Neuronal stem cell (in vitro differentiated cells): ENCODE data around the gene KCTD15.

Source experiments
- DNase-seq: peaks from one replicate; pipeline ENCODE4 v3.0.0-alpha.2; 2013; ENCODE audit warnings: low spot score
- H2AFZ ChIP-seq: one replicate; pipeline ENCODE4 v1.6.1; 2013; ENCODE audit warnings: mild to moderate bottlenecking, low read length, inconsistent platforms
- H2AK5ac ChIP-seq: 2 replicates; pipeline ENCODE4 v1.6.1; 2013; ENCODE audit warnings: low read depth, mild to moderate bottlenecking, inconsistent platforms, low read length, moderate library complexity, mixed read lengths
- H2BK120ac ChIP-seq: 2 replicates; pipeline ENCODE4 v1.6.1; 2013; ENCODE audit warnings: low read depth, mild to moderate bottlenecking, inconsistent platforms, low read length, moderate library complexity, mixed read lengths
- H2BK12ac ChIP-seq: one replicate; pipeline ENCODE4 v1.6.1; 2013; ENCODE audit warnings: low read length, inconsistent platforms
- H2BK15ac ChIP-seq: 2 replicates; pipeline ENCODE4 v1.6.1; 2013; ENCODE audit warnings: mild to moderate bottlenecking, low read length, inconsistent platforms, mixed read lengths
- H2BK5ac ChIP-seq: one replicate; pipeline ENCODE4 v1.6.1; 2013; ENCODE audit warnings: inconsistent platforms, mild to moderate bottlenecking, low read length, moderate library complexity
- H3K14ac ChIP-seq: one replicate; pipeline ENCODE4 v1.6.1; 2013; ENCODE audit warnings: low read length, inconsistent platforms
- H3K18ac ChIP-seq: 2 replicates; pipeline ENCODE4 v1.6.1; 2013; ENCODE audit warnings: low read length, inconsistent platforms
- H3K23ac ChIP-seq: 2 replicates; pipeline ENCODE4 v1.6.1; 2013; ENCODE audit warnings: low read depth, mild to moderate bottlenecking, mixed read lengths, low read length, inconsistent platforms; ENCODE audit not compliant: poor library complexity
- H3K27ac ChIP-seq: replicated peaks from 3 replicates; pipeline ENCODE4 v1.5.1; 2013; ENCODE audit warnings: low read length, inconsistent platforms
- H3K27me3 ChIP-seq, 3 experiments: 2 replicates each; pipeline ENCODE4 v1.6.1; 2013; ENCODE audit warnings: low read length in 3 of 3, mild to moderate bottlenecking in 2 of 3, inconsistent platforms in 1 of 3, low read depth in 1 of 3, mixed read lengths in 1 of 3, moderate library complexity in 1 of 3; ENCODE audit not compliant: control insufficient read depth in 3 of 3, insufficient read depth in 3 of 3
- H3K36me3 ChIP-seq, 2 donors: replicated peaks in 1 of 2; 2 replicates each; pipeline ENCODE4 v1.6.1; 2013; ENCODE audit warnings: low read length in 2 of 2; ENCODE audit not compliant: control insufficient read depth in 2 of 2, insufficient read depth in 2 of 2
- H3K4ac ChIP-seq: 2 replicates; pipeline ENCODE4 v1.6.1; 2013; ENCODE audit warnings: inconsistent platforms, mild to moderate bottlenecking, low read length, moderate library complexity
- H3K4me1 ChIP-seq, 2 donors: 1 replicate in 1 of 2; 2 replicates in 1 of 2; pipeline ENCODE4 v1.6.1; 2013; ENCODE audit warnings: low read length in 2 of 2, low read depth in 1 of 2; ENCODE audit not compliant: control insufficient read depth in 2 of 2, insufficient read depth in 1 of 2
- H3K4me2 ChIP-seq: one replicate; pipeline ENCODE4 v1.6.1; 2013; ENCODE audit warnings: mild to moderate bottlenecking, low read length, inconsistent platforms; ENCODE audit not compliant: insufficient read depth, poor library complexity, severe bottlenecking
- H3K4me3 ChIP-seq, 2 donors: 2 replicates each; pipeline ENCODE4 v1.5.1; 2013; ENCODE audit warnings: low read length in 2 of 2, mild to moderate bottlenecking in 2 of 2, inconsistent platforms in 1 of 2, moderate library complexity in 1 of 2
- H3K79me1 ChIP-seq: one replicate; pipeline ENCODE4 v1.6.1; 2013; ENCODE audit warnings: low read depth, mild to moderate bottlenecking, inconsistent platforms, low read length, moderate library complexity
- H3K9ac ChIP-seq: one replicate; pipeline ENCODE4 v1.6.1; 2013; ENCODE audit warnings: mild to moderate bottlenecking, low read depth, low read length, inconsistent platforms; ENCODE audit not compliant: poor library complexity
- H3K9me3 ChIP-seq, 2 donors: replicated peaks in 1 of 2; 2 replicates each; pipeline versions ENCODE3 to v1.6.1; 2013; ENCODE audit warnings: low read length in 2 of 2, mild to moderate bottlenecking in 2 of 2, inconsistent platforms in 1 of 2, low read depth in 1 of 2, mixed read lengths in 1 of 2, moderate library complexity in 1 of 2; ENCODE audit not compliant: control insufficient read depth in 2 of 2, insufficient read depth in 1 of 2
- H4K8ac ChIP-seq: one replicate; pipeline ENCODE4 v1.6.1; 2013; ENCODE audit warnings: low read depth, mild to moderate bottlenecking, inconsistent platforms, low read length, moderate library complexity
- H4K91ac ChIP-seq: one replicate; pipeline ENCODE4 v1.6.1; 2013; ENCODE audit warnings: low read length, low read depth, mild to moderate bottlenecking, inconsistent platforms; ENCODE audit not compliant: poor library complexity
- WGBS, 2 donors: extraction: QIAGEN DNeasy Blood & Tissue Kit; methylation state at CpG; one replicate each; pipeline ENCODE4 v1.1.7; 2013; ENCODE audit warnings: missing lambda C conversion rate in 2 of 2, mixed read lengths in 1 of 2; ENCODE audit not compliant: insufficient read length in 2 of 2, insufficient replicate concordance in 1 of 2; ENCODE audit errors: extremely low coverage in 2 of 2; 5-methylcytosine and 5-hydroxymethylcytosine counted together

Gene KCTD15

DNA sequence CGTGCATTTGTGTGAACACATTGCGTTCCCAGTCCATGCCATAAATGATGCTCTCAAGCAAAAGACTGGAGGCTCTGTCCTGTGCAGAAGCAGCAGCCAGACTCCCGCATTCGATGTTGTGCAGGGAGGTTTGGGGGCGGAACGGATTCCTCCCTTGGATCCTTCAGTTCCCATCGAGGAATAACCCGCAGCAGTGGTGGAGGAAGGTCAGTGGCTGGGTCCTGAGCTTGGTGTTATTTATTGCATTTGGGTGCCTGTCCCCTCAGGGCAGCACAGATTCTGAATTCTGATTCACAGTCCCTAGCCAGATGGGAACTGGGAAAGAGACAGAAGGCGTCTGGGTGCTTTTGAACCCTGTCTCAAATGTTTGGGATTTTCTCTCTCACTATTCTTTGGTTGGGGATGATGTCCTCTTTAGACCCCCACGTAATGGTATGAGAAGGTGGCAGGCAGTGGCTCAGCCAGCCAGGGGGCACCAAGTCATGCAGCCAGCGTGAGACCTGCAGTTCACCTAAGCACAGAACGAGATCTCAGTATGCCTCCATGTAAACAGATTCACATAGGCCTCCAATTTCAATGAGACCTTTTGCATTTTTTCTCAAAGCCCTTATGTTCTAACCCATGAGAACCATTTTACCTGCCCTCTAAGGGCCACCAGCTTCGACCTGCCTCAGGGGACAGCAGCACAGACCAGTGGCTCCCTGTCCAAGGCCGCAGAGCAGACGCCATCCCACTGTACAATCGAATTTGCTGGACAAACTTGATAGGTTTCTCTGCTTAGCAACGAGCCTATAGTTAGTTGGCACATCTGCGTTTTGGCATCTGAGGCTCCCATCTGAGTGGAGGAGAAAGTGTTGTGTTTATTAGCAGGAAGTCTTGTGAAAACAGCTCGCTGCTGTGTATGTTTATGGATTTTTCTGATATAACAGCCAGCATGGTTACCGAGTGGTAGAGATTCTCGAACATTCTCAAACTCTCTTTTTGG is 17.8 kb downstream of the KCTD15 start:
- Histone ChIP-seq H3K27me3 (no peaks in the 10 kb centered on the region), H3K4me3 (no peak overlapping the region), H2AK5ac (no peak overlapping the region), H3K14ac (no peak overlapping the region), H3K4me1 (peaks cover 2 to 11% of the 10 kb centered on the region in 2 donors), H2AFZ (no peak overlapping the region), H2BK12ac (no peak overlapping the region), H3K23ac (no peak overlapping the region), H2BK120ac (no peak overlapping the region), H3K9me3 (no peaks in the 10 kb centered on the region), H2BK15ac (no peak overlapping the region), H3K36me3 (peaks cover 14 to 61% of the 10 kb centered on the region in 2 donors), H3K9ac (no peak overlapping the region), H3K18ac (peak overlapping the region; percentile 59), H4K8ac (no peak overlapping the region), H4K91ac (no peak overlapping the region), H3K4ac (no peak overlapping the region), H3K27ac (no peak overlapping the region), H2BK5ac (no peak overlapping the region), H3K79me1 (no peaks in the 10 kb centered on the region), H3K4me2 (no peak overlapping the region)
- no peak for DNase-seq
- WGBS, 2 donors, result no CpG with 5 or more reads among the region's 21 CpGs

DNA sequence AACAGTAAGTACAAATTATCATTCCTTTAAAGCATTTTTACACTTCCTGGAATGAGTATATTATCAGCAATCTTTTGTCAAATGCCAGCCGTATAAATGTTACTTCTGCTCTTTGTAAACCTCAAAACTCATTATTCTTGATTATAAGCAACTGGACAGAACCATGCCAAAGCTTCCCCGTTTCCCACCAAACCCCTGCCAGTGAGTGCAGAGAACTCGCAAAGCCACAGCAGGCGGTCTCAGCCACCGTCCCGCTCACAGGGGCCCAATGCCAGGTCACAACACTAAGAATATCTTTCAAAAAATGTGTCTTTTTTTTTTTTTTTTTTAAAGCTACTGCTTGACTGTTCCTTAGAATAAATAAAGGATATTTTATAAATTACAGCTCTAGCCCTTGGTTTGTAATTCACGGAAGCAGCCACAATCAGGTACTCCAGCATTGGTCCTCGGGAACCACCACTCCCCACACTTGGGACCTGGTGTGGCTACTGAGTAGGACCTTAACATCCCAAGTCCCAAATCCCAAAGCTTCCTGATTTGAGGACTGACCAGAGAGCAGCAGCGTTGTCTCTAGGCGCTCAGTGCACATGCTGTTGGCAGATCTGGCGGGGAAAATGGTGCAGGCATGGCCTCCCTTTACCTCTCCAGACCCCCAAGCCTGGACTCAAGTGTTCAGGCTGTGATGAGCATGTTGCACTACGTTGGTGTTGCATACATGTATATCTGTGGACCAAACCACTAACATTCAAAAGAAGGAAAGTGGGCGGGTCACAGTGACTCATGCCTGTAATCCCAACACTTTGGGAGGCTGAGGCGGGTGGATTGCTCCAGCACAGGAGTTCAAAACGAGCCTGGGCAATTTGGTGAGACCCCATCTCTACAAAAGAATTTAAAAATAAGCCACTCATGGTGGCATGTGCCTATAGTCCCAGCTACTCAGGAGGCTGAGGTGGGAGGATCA is 19.0 kb downstream of the KCTD15 start:
- Histone ChIP-seq H2BK12ac (no peak overlapping the region), H3K14ac (no peak overlapping the region), H2BK120ac (no peak overlapping the region), H3K9me3 (no peaks in the 10 kb centered on the region), H3K4me1 (peaks cover 4 to 22% of the 10 kb centered on the region in 2 donors), H4K91ac (no peak overlapping the region), H3K36me3 (peaks cover 13 to 49% of the 10 kb centered on the region in 2 donors), H2BK5ac (no peak overlapping the region), H3K23ac (no peak overlapping the region), H3K4me2 (no peak overlapping the region), H3K27me3 (peaks cover 0 to 2% (median 0%) of the 10 kb centered on the region in 3 experiments), H3K4me3 (no peak overlapping the region), H3K79me1 (no peaks in the 10 kb centered on the region), H3K9ac (no peak overlapping the region), H2AK5ac (no peak overlapping the region), H3K18ac (no peak overlapping the region), H3K4ac (no peak overlapping the region), H4K8ac (no peak overlapping the region), H2BK15ac (no peak overlapping the region), H2AFZ (no peak overlapping the region), H3K27ac (no peak overlapping the region)
- DNase-seq, result no peak
- no CpG with 5 or more reads among the region's 15 CpGs for WGBS, 2 donors

DNA sequence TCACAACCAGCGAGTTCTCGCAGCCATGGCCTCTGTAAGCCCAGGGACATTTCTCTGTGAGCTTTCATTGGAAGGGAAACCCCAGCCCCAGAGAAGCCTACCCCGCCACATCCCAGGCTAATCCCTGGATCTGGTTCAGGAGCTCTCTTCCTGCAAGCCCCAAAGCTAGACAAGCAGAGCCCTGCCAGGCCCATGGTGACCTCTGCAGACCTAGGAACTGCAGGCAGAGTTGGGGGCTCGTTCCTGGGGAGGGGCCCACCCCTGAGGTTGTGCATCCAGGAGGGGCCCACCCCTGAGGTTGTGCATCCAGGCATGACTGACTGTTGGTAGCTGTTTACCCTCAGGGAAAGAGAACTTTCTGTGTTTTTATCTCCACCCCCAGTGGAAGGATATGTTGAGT is 21.7 kb downstream of the KCTD15 start:
- no peak overlapping the region for H3K4me3 ChIP-seq
- H4K8ac ChIP-seq, result no peak overlapping the region
- no peak overlapping the region for H2BK120ac ChIP-seq
- no peak for DNase-seq
- H2BK5ac ChIP-seq, result no peak overlapping the region
- H3K23ac ChIP-seq, result no peak overlapping the region
- H2BK12ac ChIP-seq, result no peak overlapping the region
- H3K9ac ChIP-seq, result no peak overlapping the region
- H3K27ac ChIP-seq, result no peak overlapping the region
- H3K9me3 ChIP-seq, result no peaks in the 10 kb centered on the region
- H2BK15ac ChIP-seq, result no peak overlapping the region
- H3K4ac ChIP-seq, result no peak overlapping the region
- no CpG with 5 or more reads among the region's 4 CpGs for WGBS, 2 donors
- peaks cover 8 to 28% of the 10 kb centered on the region in 2 donors for H3K4me1 ChIP-seq
- no peaks in the 10 kb centered on the region for H3K79me1 ChIP-seq
- peaks cover 0 to 7% (median 0%) of the 10 kb centered on the region in 3 experiments for H3K27me3 ChIP-seq
- H4K91ac ChIP-seq, result no peak overlapping the region
- H3K18ac ChIP-seq, result no peak overlapping the region
- no peak overlapping the region for H3K14ac ChIP-seq
- no peak overlapping the region for H3K4me2 ChIP-seq
- H3K36me3 ChIP-seq, result peaks cover 0 to 21% of the 10 kb centered on the region in 2 donors
- H2AFZ ChIP-seq, result no peak overlapping the region
- H2AK5ac ChIP-seq, result no peak overlapping the region
